Fibroblast of skin of abdomen (primary cell): ENCODE data around the gene PGLYRP4. TPM values are rescaled to one million over a fixed set of nuclear protein-coding genes. Genes with fewer than 3 reads are reported as not detected.

Source experiments
- DNase-seq: peaks from one replicate; pipeline ENCODE4 v3.0.0-alpha.2; 2013
- polyA plus RNA-seq, 2 experiments: library from polyadenylated mRNA; unstranded; fragments of 120-200 nt; gene quantifications; one replicate each; pipeline ENCODE4 v1.2.1, GENCODE V29; 2013; ENCODE audit not compliant: insufficient read length in 2 of 2

Gene PGLYRP4, protein sequence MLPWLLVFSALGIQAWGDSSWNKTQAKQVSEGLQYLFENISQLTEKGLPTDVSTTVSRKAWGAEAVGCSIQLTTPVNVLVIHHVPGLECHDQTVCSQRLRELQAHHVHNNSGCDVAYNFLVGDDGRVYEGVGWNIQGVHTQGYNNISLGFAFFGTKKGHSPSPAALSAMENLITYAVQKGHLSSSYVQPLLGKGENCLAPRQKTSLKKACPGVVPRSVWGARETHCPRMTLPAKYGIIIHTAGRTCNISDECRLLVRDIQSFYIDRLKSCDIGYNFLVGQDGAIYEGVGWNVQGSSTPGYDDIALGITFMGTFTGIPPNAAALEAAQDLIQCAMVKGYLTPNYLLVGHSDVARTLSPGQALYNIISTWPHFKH
- not detected for polyA plus RNA-seq (2013, experiment 1 of 2; ENCODE audit: insufficient read length)
- polyA plus RNA-seq (2013, experiment 2 of 2; ENCODE audit: insufficient read length), result not detected

GRCh38 chr1:153348511-153349362 is at the start of gene PGLYRP4:
PGLYRP4 (minus strand) TSS chr1:153348841; CDS start chr1:153347932, 909 bp downstream.
- DNase-seq, result no peak

DNA sequence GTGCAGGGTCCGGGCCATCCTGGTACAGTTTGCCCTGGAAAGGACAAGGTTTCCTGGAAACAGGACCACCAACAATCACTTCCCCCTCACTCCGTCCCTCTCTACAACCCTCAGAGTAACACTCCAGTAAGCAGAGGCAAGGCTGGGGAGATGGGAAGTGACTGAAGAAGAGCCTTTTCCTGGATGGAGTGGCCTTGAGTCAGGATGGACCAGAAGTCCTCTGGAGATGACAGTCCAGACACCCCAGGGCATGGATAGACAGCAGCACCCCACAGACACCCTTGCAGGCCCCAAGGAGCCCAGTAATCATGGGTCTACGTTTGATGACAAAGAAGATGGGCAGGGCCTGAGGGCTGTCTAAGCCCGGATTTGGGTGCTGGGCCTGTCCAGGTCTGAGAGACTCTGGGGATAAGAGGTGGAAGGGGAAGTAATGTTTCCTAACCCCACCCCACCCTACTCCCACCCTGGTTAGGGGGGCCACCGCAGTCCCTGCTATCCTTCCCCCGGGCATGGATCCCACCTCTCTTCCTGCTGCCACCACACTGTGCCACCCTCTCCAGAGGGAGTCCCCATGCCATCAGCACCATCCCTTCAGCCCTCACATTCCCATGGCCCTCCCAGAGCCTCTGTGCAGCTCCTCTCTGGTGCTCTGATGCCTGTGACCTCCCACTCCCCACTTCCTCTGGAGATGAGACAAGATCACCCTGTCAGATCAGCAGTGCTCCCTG is 49.4 kb upstream of the PGLYRP4 start:
- no peak for DNase-seq

- DNase-seq, result no peak
Measured at GRCh38 chr1:153397051-153397923, 48.6 kb upstream of the PGLYRP4 start.

DNA sequence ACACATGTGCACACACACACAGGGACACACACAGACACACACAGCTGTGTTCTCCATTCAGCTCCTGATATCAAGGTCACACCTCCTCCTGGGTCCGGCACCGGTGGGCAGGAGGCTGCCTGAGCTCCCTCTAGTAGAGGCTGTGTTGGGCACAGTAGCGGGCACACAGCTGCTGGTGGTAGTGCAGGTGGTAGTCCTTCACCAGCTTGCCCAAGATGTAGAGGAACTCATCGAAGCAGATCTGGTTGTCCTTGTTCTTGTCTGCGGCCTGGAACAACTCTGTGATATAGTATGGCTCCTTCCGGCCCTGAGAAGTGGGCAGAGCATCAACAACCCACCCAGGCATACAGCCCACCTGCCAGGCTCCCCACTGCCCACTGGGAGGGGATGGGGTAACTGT is 47.8 kb upstream of the PGLYRP4 start:
- no peak for DNase-seq

DNA sequence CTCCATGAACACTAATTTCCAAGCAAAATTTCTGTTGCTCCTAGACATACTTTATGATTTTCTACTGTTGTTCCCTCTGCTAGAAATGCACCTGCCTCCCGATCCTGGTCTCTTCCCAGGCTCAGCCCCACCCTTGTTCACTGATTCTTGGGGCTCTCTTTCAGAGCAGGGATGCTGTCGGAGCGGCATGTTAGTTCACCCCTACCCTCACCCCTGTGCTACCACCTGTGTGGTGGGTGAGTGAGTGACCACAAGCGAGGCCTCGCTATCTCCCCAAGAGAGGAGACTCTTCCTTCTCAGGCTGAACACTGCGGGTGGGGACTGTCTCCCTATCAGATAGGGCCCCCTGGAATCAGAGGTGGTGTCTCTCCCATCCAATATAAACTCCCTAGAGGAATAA is 47.1 kb upstream of the PGLYRP4 start:
- DNase-seq, result no peak

DNA sequence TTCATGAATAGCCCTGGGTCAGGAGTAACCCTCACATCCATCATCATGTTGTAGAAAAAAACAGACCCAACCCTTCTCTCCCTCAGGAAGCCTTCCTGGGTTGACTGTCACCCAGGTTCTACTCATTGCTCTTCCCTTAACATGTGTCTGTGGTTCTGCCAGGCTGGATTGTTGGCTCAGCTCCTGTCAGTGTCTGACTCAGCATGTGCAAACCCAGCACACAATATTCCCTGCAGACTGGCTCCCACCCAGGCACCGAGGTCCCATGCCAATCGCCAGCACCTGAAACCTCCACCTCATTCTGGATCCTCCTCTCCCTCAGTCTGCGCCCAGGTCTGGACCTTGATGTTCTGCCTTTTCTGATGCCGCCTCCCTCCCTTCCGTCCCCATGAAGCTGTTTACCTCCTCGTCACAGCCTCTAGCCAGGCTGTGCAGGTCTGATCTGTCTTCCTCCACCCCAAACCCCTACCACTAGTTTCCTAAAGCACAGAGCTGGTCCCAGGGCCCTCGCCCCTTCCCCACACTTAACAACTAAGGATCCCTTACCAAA is 46.6 kb upstream of the PGLYRP4 start:
- DNase-seq, result no peak

DNA sequence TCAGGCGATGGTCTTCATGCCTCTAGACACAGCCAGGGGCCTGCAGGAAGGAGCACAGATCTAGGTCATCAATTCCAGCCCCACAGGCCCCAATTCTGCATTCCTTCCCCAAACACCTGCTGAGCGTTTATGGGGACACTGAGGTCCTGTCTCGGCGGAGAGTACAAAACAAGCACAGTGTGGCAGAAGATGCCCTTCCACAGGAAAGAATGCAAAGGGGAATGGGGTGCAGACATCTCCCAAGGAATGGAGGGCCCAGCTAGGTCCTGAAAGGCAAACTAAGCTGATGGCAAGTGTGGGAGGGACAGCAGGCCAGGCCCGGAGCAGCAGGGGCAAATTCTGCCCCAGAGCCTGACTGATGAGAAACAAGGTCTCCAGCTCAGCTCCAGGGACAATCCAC is 45.8 kb upstream of the PGLYRP4 start:
- DNase-seq, result no peak

DNA sequence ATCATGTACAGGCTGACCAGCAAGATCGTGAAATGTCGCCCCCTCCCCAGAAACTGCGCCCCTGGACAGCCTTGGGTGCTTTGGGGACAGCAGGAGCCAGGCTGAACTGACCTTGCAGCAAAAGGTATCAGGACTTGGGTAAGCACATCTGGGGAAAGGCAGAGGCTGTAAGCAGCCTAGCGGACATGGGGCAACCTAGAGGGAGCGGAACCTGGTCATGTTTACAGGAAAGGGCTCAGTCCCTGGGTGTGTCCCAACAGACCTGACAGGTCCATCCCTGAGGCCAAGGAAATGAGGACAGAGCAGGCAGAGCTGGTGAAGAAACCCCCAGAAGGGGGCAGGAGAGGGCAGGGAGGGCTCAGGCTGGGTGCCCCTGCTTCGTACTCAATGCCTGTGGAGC is 45.3 kb upstream of the PGLYRP4 start:
- no peak for DNase-seq

DNA sequence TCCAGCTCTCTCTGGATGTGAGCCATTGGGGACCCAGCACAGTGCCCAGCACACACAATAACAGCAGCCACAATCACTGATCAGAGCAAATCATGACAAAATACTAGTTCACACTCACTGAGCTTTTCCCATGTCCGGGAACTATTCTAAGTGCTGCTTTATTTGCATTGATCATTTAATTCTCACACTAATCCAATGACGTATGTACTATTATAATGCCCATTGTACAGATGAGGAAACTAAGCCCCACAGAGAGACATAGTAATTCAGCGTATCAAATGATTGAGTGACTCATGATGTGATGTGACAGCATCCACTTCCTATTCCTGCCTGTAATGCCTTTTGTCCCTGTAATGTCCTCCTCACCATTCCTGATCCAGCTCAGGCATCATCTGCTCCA is 44.2 kb upstream of the PGLYRP4 start:
- no peak for DNase-seq

DNA sequence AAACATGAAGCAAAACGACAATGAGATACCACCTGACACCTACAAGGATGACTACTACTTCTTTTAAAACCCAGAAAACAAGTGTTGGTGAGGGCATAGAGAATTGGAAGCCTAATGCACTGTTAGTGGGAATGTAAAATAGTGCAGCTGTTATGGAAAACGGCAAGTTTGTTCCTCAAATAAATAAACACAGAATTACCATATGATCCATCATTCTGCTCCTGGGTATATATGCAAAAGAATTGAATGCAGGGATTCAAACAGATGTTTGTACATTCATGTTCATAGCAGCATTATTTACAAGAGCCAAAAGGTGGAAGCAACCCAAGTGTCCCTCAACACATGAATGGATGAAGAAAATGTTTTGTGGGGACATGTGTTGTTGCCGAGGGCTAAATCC is 43.6 kb upstream of the PGLYRP4 start:
- no peak for DNase-seq

GRCh38 chr1:153390938-153391710 is 42.5 kb upstream of the PGLYRP4 start, which contains the start of gene S100A8:
S100A8 (minus strand) TSS chr1:153391073; CDS start chr1:153390535, 538 bp downstream.
- no peak for DNase-seq

DNA sequence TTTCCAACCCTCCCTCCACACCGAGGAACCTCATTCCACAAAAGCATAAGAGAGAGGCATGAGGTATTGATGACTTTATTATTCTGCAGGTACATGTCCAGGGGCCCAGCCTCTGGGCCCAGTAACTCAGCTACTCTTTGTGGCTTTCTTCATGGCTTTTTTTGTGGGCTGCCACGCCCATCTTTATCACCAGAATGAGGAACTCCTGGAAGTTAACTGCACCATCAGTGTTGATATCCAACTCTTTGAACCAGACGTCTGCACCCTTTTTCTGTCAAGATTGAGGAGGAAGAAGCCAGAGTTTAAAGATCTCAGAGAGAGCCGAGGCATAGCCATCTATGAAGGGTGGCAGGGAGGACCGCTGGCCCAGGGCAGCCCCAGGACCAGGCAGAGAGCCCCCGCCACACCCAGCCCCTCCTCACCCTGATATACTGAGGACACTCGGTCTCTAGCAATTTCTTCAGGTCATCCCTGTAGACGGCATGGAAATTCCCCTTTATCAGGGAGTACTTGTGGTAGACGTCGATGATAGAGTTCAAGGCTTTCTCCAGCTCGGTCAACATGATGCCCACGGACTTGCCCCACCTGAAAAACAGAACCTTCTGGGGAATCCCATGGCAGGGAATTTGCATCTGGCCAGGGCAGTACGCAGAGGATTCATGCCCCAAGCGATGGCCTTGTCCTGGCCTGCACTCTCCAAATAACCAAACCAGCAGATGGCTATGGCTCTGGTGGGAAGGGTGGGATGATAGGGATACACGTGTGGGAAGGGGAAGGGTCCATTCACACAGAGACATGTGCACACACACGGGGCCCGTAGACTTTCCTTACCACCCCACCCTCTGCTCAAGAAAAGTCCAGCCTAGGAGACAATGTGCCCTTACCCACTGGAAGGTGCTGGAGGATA is 41.6 kb upstream of the PGLYRP4 start:
- DNase-seq, result no peak

DNA sequence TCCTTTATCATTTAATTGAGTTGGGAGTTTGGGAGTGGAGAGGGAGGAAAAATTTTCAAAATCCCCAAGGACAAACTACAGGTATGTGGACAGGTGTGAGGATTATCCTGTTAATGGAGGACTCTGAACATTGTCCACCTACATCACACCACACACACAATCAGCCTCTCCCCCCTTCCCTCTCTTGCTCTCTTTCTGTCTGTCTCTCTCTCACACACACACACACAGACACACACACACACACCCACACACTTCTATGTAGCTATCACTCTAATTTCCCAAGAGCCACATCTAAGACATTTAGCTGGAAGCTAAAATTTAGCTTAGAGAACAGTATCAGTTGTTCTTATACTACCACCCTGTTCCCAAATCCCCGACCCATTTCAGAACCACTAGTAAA is 40.8 kb upstream of the PGLYRP4 start:
- DNase-seq, result no peak

GRCh38 chr1:153387785-153388184 is 39.1 kb upstream of the PGLYRP4 start:
- DNase-seq, result no peak

DNA sequence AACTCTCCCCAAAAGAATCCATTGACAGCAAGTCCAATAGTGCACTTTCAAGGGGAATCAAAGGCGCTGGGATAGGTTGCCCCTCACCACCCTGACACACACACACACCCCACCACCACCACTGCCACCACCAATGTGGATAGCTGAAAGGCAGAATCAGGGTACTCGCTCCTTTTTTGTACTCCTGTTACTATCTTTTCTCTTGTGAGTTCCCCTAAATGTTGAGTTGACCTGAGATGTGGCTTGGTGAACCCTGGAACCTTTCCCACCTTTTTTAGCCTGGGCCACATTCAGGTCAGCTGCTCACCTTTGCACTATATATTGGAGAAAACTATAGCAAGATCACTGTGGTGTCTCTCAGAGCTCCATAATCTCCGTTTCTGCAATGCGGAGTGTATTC is 38.4 kb upstream of the PGLYRP4 start:
- no peak for DNase-seq

GRCh38 chr1:153386500-153386901 is 37.9 kb upstream of the PGLYRP4 start:
- no peak for DNase-seq

DNA sequence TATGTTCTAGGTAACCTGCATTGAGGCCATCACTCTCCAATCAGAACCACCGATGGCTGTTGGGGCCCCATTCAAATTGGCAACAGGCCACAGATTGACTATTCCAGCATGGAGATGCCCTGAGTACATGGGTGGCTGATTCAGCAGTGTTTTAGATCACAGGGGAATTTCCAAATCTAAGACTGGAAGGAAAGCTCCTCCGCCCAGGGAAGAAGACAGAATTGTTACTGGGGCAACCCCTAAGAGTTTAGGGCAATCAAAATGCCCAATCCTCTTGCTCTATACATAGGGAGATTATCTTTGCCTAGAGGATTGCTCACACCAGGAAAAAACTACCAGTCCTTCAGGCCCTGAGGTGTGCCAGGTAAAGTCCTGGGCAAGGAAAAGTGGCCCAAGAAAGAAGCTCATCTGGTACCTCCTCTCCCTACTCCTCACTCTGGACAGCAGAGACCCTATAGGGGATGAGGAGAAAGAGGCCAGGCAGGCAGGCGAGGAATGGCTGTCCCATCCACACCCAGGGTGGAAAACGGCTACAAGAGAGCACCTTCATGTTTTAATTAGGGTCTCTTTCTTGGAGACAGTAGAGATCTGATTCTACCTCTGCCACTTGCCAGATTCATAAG is 36.4 kb upstream of the PGLYRP4 start:
- DNase-seq, result no peak

DNA sequence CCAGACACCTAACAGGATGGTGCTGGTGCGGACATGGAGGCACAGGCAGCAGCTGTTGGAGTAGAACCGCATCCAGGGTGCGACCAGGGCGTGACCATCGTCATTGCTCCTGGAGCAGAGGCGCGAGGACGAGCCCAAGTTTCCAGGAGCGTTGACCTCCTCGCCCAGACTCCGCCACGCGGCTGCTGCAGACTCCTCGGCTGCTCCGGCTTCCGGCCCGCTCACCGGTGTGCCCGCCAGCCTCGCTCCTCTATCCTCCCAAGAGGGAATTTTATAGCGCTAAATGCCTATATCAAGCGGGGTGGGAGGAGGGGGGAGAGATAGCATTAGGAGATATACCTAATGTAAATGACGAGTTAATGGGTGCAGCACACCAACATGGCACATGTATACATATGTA is 32.1 kb upstream of the PGLYRP4 start:
- no peak for DNase-seq

GRCh38 chr1:153379591-153379990 is 30.9 kb upstream of the PGLYRP4 start:
- DNase-seq, result no peak
